ENCODE data around the gene WWTR1. TPM values are rescaled to one million over a fixed set of nuclear protein-coding genes. Genes with fewer than 3 reads are reported as not detected.

Gene WWTR1
- total RNA-seq, 1 donor from 2014 or later = 87.7 TPM

DNA sequence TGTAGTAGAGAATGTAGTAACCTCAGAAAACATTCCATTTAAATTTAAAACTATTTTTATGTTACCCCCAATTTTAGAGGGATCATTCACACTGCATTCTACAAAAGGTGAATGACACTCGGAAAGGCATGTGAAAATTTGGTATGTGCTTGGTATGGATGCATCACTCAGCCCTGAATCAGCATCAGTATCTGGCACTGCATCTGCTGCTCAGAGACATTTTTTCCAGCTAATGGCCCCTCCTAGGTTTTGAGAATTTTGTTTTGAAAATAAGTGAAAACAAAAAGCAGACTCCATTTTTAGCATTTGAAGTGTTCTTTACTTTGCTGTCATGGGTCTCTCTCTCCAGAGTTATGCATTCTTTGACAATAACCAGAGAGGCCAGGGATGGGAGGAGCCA is 15.6 kb upstream of the WWTR1 start:
- DNase-seq = no peak
- Histone ChIP-seq H3K27ac (no peak overlapping the region), H3K9me3 (no peaks in the 10 kb centered on the region), H3K27me3 (no peaks in the 10 kb centered on the region), H3K36me3 (no peaks in the 10 kb centered on the region), H3K4me3 (no peak overlapping the region), H3K4me1 (no peaks in the 10 kb centered on the region)
- no peak for TF ChIP-seq CTCF (IDR thresholded peaks at IDR 0.05)
- intact Hi-C loops (cut with DNase I) = no loop called here
- ATAC-seq = no peak

DNA sequence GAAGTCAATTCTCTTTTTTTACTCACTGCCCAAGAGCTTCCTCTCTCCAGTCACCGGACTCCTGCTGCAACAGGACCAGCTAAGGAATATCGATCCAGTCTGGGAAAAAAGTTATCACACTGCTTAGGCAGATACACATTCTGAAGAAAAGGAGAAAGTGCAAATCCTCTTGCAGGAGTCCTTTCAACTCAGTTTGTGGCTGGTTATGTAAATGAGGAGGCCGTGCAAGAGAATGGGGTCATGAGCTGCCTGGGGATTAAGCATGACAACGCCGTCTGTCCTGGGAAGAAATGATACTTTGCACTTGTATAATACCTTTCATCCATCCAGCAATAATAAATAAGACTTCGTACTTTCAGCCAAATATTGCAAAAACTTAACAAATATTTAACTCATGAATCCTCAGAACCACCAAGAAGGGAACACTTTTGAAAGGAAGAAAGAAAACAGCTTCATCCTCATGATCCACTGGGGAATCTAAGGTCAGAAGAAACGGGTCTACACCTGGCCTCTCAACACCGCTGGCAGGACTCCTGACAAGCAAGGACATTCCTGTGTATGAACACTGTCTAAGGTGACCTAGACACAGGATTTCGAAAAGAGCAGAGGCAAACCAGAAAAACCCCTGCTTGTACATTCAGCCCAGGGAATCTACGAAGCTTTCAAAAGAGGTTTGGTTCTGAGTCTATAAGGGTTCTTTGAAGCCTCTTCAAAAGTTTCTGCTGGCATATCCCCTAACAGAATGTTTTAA is 13.1 kb upstream of the WWTR1 start:
- Histone ChIP-seq H3K4me3 (no peak overlapping the region), H3K9me3 (no peaks in the 10 kb centered on the region), H3K36me3 (no peaks in the 10 kb centered on the region), H3K27ac (no peak overlapping the region), H3K4me1 (no peaks in the 10 kb centered on the region), H3K27me3 (no peaks in the 10 kb centered on the region)
- intact Hi-C loops (cut with DNase I) = no loop called here
- no peak for TF ChIP-seq CTCF (IDR thresholded peaks at IDR 0.05)
- DNase-seq (no peak), ATAC-seq (no peak)

DNA sequence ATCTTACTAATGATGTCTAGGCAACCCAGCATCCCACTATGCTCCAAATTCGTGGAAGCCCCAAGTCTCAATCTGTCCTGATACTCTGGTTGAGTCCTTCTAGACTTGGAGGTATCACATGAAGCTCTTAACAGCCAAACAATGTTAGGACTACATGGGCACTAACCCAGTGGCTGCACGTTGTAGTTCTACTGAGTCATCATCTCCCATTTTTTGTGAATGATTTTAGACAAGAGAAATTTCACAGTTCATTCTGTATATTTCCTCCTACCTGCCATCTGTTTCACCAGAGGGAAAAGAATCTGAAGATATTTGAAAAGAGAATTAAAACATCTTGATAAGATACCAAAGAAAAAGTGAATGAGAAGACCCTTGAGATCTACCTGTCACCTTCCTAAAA is 9.8 kb upstream of the WWTR1 start:
- Histone ChIP-seq H3K4me1 (no peaks in the 10 kb centered on the region), H3K27me3 (no peaks in the 10 kb centered on the region), H3K4me3 (no peak overlapping the region), H3K9me3 (no peaks in the 10 kb centered on the region), H3K27ac (no peak overlapping the region), H3K36me3 (no peaks in the 10 kb centered on the region)
- ATAC-seq (no peak), DNase-seq (no peak)
- TF ChIP-seq CTCF (IDR thresholded peaks at IDR 0.05) = no peak
- intact Hi-C loops (cut with DNase I) = no loop called here

DNA sequence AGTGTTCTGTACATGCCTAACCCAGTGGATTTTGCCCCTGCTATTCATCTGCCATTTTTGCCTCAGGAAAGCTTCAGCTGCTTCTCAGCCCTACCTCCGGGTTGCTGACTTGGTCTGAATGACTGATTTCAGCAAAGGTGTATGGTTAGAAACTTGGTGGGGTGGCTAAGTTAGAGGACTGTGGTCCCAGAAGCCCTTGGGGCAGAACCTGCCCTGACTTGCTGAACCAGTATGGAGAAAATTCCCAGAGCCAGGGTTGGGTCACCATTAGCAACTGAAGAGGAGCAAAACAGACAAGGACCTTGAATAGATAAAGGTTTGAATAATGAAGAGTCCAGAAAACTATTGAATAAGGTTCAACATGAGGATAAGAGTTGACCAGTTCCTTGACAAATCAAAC is 6.1 kb upstream of the WWTR1 start:
- Histone ChIP-seq H3K27ac (no peak overlapping the region), H3K9me3 (no peaks in the 10 kb centered on the region), H3K4me1 (no peaks in the 10 kb centered on the region), H3K36me3 (no peaks in the 10 kb centered on the region), H3K4me3 (no peak overlapping the region), H3K27me3 (no peaks in the 10 kb centered on the region)
- DNase-seq (no peak), ATAC-seq (no peak)
- TF ChIP-seq CTCF (IDR thresholded peaks at IDR 0.05) = no peak
- intact Hi-C loops (cut with DNase I) = no loop called here

DNA sequence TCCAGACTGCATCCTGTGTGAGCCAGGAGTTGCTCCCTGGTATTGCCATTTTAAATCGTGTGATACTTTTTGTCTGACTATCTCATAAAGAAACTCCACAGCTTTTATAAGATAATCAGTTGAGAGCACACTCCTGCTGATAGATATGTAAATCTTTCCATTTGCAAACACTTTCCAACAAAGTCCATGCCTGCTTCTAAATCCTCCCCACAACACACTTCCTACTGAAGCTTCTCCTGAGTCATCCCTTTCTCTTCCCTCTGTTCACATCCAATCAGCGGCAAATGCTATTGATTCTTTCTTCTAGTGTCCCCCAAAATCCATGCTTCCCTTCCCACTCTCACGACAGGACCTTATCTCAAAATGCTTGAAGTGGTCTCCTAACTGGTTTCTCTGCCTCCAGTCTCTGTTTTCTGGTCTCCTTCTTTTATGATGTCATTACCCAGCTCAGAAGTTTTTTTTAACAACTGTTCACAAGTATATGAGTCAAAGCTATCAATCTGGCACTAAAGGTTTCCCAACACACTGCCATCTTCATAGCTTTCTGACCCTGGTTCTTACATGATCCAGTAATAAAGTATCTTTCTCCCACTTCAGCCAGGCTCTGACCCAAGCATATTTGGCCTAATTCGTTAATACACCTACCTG is 4.5 kb upstream of the WWTR1 start:
- Histone ChIP-seq H3K36me3 (no peaks in the 10 kb centered on the region), H3K27me3 (peaks cover 4% of the 10 kb centered on the region), H3K4me1 (no peaks in the 10 kb centered on the region), H3K9me3 (no peaks in the 10 kb centered on the region), H3K27ac (no peak overlapping the region), H3K4me3 (no peak overlapping the region)
- no peak for TF ChIP-seq CTCF (IDR thresholded peaks at IDR 0.05)
- intact Hi-C loops (cut with DNase I) = no loop called here
- no peak for DNase-seq
- no peak for ATAC-seq
